Measurements from ENCODE around the gene CMYA5.
A peak's percentile ranks its signal among the peaks of the same experiment; 100 is the strongest.

CMYA5 gene

DNA sequence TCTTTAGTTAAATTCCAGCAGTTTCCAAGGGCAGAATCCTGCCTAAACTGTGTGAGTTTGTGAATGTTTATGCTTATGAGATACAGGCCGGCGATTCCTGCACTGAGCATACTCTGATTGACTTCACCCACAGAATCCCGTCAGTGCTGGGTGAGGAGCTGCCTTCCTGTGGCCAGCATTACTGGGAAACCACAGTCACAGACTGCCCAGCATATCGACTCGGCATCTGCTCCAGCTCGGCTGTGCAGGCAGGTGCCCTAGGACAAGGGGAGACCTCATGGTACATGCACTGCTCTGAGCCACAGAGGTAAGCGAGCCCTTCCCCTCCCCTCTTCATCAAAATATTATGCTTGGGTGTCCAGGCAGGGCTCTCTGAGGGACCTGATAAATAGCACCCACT lies 103.7 kb downstream of the CMYA5 start:
- no peak for DNase-seq

DNA sequence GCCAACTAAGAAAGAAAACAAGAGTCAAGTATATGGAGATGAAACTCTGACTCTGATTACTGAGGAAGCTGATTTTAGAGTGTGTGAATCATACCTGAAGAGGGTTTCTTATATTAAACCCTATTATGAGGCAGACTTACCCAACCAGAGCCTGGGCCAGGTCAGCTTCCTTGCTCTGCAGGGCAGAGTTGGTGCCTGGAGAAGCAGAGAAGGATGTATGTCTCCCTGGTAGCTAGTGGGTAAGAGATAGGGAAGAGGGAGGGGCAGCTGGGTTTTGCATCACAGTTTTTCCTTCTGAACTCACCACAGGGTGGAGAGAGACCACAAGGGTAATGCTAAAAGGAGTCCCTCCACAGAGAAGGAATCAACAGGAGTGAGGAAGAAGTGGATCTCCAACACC lies 104.1 kb downstream of the CMYA5 start:
- DNase-seq, result no peak

DNA sequence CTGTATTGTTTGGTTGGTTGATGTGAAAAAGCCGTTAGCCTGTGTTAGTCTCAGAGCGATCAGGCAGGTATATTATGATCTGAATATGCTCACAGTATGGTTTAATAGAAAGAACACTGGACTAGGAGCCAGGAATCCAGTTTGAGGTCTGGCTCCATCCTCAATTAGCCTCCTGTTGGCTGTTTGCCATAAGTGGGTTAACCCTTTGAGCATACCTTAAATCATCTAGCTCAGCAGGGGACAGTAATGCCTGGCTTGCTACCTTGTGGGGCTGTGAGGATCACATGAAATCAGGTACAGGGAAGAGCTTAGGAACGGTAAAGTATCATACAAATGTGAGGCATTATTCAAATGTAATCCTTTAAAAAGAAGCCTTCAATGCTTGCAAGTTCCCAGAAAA lies 104.7 kb downstream of the CMYA5 start:
- DNase-seq, result no peak

DNA sequence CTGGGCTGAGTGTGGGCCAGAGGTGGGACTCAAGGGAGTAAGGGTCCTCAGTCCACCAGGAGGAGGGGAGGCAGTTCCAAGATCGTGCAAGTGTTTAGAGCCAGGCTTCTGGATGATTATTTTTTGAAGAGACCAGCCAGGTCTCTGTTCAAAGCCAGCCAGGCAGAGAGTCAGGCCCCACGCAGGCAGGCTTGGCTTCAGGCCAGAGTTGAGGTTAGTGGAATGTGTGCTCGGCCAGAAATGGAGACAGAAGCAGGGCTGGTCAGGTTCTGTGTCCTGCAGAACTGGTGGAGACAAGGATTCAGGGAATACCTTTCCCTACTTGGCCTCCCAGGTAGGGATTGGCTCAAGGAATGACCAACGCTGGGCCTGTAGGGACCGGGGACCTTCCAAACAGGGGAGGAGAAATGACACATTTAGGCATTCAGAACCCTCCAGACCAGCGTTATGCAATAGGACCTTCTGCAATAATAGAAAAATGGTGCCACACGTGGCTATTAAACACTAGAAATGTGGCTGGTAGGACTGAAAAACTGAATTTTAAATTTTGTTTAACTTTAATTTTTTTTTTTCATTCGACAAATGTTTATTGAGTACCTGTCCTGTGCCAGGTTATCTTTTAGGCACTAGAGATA lies 106.2 kb downstream of the CMYA5 start:
- no peak for DNase-seq

DNA sequence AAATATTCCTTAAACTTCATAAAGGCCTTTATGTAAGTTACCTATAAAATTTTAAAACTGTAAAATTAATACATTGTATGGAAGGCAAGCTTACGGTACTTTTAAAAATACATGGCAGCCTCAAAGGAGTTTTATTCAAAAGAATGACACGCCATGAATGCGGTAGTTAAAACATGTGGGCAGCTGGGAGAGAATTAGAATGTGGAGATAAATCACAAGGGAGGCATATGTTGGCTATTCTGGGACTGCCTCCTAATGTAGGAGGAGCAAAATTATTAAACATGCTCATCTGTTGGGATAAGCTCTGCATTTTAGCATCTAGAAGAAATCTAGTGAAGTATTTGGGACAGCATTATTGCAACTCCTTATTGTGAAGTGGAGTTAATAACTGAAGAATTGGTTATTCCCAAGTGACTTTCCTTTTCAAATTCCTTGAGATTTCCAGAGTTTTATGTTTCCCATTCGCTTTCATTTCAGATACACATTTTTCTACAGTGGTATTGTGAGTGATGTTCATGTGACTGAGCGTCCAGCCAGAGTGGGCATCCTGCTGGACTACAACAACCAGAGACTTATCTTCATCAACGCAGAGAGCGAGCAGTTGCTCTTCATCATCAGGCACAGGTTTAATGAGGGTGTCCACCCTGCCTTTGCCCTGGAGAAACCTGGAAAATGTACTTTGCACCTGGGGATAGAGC lies 109.4 kb downstream of the CMYA5 start:
- DNase-seq, result no peak

DNA sequence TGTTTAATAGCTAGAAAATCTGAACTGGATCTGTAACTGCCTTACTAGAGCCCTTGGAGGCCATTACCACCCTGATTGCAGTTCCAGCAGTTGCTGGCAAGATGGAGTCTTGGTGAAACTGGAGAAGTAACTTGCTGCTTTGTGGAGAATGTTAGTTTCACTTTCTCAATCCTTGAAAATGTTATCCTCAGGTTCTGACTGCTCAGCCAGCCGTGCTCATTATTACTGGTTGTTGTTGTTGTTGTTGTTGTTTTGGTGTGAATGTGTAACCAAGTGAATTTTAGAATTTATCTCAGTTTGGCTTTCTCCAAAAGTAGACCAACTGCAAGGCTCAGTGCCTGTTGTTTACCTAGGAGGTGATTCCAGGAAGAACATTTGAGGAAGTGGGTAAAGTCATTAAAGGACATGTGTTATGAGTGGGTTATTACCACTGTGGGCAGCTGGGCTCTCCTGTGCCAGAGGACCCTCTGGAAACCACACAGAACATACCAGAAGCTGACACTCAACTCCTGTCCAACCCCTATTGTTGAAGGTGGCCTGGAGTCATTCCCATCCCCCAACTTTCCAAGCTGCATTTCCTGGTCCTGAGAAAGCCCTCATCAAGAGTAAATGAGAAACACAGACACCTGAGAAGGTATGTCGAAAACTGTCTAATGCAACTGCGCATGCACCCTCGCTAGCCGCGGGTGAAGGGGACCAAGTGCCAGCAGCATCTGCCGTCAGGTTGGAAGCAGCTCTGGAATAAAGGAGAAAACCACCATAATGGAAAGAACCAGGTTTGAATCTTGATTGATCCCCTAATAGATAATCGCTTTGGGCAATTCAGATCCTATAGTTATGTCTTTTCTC lies 111.6 kb downstream of the CMYA5 start:
- no peak for DNase-seq

DNA sequence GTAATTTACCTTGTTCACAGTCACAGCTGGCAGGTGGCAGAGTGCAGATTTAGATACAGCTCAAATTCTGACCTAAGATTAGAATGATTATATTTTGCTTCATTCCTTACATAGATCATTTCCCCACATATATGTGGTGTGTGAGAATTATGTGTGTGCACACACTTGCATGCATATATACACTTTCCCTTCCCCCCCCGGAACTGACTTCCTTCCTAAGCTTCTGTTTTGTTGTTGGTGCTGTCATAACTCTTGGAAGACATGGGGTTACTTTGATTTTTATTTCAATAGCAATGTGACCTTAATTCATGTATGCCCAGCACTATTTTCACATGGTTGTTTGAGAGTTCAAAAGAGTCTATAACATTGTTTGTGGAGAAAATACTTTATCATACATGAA lies 112.8 kb downstream of the CMYA5 start:
- no peak for DNase-seq

DNA sequence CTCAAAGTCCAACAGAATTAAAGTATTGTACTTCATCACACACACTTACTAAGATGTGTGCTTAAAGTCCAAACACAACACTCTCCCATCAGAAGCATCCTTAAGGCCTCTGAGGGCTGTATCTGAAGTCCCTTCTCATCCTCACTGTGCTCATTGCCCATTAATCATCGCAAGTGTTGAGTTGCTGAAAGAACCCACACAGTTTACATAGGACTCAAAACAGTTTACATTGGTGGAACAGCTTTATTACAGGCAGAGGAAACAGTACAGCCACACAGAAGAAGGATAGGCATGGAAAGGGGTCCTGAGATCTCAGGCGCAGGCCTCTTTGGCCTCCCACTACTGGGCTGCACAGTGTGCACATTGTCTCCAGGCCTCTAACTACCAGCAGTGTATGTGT lies 113.4 kb downstream of the CMYA5 start:
- no peak for DNase-seq

DNA sequence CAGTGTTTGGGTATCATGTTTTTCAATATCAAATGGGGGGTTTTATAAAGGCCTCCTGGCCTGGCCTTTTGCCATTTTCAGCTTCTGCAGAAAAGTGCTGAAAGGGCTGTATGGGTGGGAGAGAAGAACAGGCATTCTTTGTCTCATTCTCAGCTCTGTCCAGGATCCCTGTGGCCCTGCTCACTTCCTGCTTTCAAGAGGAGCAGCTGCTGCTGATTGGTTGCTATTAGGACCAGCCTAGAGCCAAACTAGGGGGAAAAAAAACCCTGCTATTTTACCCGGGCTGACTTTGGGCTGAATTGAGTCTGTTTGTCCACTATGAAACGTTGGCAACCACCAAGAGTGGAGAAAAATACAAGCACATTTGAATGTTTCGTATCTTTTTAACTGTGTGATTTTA lies 117.1 kb downstream of the CMYA5 start:
- DNase-seq, result peak in 37 of 56 donors; percentile 2 to 67 (median 27)

DNA sequence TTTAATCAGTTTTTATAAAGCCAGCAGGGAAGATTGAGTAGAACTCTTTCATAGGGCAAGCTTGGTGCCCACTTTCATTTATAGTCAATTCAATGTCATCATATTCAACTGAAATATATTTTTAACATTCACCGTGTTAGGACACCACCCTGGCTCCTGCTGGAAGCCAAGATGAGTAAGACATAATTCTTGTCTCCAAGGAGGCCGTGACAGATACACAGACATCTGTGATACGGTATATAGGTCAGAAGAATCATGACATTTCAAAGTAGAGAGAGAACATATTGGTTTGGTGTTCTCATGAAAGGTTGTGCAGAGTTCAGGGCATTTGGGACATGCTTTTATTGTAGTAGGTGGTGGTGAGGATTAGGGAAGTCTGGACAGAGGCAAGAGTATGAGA lies 120.1 kb downstream of the CMYA5 start:
- no peak for DNase-seq

DNA sequence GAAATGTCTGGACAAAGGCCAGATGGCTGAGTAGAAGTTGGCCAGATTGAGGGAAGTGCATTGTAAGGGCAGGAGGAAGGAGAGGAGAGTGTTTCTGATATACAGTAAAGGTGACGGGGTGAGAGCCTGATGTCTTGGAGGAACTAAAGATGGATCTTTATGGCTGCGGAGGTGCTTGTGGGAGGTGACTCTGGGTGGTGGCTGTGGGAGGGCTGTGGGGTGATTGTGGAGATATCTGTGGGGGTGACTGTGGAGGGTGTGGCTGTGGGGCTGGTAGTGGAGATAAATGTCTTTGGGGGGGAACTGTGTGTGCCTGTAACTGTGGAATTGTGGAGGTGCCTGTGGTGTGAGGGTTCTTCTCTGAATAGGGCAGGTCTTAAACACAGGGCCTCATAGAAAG lies 121.4 kb downstream of the CMYA5 start:
- DNase-seq, result no peak

DNA sequence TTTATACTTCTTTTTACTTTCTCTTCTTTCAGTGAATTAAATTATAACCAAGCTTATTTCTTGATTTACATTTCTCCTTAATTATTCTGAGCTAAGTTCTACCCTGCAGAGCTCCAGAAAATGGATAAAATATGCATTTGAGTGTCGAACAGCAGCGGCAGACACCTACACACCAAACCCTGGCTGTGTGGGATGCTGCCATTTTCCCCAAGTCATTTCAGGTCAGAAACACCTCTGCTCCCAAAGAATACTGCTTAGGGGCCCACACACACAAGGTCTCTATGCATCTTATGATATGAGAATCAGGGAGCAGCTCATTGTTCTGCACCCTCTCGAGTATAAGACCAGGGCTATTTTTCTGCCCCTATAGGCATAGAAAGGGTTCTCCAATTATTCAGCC lies 122.3 kb downstream of the CMYA5 start:
- DNase-seq, result peak in 17 of 56 donors; percentile 5 to 61 (median 23)

DNA sequence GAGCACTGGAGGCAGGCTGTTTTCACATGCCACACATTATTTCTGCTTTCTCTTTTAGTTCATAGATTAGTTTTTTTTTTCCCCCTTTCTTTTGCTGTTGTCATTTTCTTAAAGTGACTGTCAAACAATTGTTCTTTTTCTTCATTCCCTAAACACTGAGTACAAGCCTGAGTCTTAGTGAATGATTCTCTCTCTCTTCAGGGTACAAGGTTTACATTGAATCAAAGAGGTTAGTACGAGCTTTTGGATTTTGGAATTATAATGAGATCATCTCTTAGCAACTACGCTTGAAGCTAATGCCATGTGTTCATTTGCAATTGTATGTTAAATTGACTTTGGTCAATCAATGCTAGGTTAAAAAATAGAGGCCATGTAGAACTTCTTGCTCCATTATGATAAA lies 125.1 kb downstream of the CMYA5 start:
- no peak for DNase-seq

DNA sequence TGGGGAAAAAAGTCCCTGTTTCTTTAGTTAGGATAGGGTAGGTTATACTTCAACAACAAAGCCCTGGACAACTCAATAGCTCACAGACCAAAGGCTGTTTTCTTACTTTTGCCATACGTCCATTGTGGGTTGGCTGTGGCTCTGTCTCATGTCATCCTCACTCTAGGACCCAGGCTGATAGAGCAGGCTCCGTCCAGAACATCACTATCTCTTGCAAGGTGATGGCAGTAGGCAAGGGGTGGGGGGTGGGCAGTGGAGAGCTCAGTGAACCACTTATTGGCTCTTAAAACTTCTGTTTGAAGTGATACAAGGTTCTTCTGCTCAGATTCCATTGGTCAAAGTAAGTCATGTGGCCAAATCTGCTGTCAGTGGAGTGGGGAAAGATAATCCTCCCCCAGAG lies 126.4 kb downstream of the CMYA5 start:
- no peak for DNase-seq

DNA sequence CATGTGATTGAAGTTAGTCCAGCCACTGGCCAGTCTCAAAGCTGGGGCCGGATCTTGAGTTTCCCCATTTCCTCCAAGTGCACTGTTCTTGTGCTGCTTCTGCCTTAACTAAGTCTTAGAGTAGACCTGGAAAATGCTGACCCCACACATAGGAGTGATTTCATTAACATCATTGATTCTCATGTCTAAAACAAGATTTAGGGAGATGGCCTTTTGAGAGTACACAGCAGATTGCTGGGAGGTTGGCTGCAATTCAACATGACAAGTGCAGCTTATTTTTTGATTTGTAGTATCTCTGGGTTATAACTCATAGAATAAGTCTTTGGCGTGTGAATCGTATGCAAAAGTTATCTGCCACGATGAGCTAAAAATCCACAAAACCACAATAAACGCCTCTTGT lies 131.0 kb downstream of the CMYA5 start:
- no peak for DNase-seq

DNA sequence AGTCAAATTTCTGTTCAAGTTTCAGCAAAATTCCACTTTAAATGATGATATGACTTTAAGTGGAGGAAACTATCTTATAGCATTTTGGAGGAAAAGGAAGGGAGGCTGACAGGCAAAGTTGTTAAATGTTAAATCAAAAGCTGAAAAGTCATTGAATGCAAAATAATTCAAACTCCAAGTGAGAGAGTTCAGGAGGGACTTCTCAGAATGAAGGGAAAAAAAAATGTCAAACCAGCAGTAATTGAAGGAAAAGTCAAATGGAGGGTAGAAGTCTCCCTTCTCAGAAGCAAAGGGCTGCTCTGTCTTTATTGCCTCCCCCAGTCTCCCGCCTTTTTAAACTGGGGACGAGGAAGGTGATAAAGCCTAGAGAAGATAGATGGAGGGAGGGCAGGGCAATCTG lies 134.8 kb downstream of the CMYA5 start:
- DNase-seq, result no peak

DNA sequence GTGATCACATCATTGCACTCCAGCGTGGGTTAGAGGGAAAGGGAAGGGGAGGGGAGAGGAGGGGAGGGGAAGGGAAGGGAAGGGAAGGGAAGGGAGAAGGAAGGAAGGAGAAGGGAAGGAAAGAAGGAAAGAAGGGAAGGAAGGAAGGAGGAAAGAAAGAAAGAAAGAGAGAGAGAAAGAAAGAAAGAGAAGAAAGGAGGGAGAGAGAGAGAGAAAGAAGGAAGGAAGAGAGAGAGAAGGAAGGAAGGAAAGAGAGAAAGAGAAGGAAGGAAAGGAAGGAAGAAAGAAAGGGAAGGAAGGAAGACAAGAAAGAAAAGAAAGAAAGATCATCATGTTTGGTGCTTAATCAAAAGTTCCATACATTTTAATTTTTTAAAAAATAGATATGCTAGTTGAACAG lies 136.2 kb downstream of the CMYA5 start:
- no peak for DNase-seq

DNA sequence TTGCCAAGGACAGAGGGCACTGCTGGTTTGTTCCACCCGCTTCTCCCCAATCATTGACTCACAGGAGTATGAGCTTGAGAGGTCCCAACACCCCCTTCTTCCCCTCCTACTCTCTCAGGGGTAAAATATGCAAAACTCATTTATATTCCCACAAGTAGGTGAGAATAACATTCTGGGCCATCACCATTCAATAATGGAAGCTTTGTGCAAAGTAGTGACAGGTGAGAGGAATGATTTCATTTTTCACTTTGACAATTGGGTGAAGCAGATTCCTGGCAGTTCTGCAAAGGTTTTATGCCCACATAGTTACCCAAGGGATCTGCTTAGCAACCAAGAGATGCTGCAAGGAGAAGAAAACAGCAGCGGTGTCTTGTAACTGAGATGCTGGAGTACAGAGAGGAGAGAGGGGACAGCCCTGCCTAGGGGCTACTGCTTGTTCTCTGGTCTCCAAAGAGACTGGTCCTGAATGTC lies 137.6 kb downstream of the CMYA5 start:
- DNase-seq, result peak in 18 of 56 donors; percentile 5 to 69 (median 40)

DNA sequence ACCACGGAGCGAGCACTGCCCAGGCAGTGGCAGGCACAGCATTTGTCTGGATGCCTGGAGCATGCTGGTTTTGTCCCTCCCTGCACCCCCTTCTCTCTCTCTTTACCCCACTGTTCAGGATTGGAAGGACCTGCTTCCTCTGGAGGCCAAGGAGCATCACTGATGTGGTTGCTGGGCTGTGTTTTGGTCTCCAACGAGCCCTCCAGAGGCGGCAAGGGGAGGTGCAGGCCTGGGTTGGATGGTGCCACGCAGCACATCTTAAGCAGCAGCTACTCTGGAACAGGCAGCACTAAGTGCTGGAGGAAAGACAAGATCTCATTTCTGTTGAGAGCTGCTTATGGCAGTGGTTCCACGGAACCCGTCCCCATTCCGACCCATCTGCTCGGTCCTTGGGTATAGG lies 139.6 kb downstream of the CMYA5 start:
- peak in 2 of 56 donors; percentile 5 to 10 for DNase-seq

DNA sequence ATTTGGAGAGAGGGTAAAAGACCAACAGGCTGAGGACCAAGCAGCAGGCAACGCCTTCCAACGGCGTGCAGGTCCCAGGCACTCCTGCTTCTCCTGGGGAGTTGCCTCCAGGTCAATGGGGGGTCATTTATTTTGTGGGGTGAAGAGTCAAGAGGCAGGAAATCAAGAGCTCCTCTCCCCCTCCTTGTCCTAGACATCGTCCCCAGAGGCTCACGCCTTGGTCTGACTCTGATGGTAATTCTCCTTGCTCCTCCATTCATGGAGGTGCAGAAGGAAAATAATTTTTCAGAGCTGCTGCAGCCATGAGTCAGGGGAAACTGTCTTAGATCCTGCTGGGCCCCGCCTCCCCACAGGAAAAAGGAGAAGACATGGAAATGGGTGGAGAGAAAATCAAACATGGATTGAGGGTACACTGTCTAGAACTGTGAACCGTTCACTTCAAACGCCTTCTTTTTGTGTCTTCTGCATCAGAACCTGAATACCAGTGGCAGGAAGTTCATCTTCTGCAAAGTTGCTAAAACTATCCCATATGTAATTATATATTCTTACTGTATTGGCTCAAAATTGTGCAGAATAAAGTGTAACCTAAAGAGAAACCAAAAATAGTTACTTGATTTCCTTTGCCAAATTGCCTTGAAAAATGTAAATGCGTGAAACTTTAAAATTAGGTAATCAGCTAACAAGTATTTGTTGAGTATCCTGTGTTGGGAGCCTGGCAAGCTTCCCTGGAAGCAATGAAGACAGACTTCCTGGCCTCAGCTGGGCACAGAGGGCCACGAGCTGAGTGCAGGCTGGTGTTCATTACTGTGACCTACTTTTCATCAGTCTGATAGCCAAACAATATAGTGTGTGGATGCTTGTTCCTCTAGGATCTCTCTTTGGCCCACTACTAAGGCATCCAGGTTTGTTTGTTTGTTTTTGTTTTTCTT lies 142.0 kb downstream of the CMYA5 start:
- DNase-seq, result no peak

DNA sequence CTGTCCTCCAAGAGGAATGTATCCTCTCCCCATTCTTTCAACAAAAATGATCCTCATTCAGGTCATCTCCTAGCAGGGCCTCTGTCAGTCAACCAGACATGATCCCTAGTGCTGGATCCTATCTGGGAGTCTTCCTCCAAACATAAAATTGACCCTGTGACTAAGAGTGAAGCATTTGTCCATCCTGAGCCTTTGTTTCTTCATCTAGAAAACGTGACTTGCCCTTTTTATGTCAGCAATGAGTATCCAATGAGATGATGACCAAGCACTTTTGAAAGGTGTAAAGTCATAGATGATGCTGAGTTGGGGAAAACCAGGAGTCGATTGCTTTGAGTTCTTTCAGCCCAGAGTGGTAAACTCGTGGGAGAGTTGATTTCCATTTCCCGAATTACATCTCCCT lies 143.3 kb downstream of the CMYA5 start:
- no peak for DNase-seq
